Activated CD4-positive, alpha-beta T cell treated with anti-CD3 and anti-CD28 coated beads for 48 hours (primary cell): ENCODE measurements around the gene EXOC6B.

ENCODE experiments used
- DNase-seq: peaks from one replicate; pipeline ENCODE4 v3.0.0-alpha.2; 2020

Gene EXOC6B

DNA sequence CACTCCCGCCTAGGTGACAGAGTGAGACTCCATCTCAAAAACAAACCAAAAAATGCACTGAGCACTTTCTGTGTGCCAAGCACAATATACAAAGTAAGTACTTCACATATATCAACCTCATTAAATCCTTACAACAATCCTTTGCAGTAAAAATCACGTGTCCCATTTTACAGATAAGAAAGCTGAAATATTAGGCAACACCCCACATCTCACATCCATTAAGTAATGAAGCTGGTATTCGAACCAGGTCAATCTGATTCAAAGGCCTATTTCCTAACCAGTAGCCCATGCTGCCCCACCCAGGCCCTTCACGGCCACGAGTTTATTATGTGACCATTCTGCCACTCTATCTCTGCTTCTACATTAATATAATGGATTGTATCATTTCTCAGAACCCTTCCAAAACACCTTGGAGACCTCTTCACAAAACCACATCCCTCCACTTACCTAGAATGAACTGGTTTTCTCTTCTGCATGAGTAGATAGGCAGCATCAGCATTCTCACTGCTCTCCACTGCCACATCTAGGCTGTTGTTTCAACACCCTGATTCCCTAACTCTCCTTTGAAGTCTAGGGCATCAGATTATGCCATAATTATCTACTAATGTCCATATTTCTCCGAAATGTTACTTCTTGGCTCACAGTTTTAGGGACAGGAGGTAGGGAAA, 3.1 kb upstream of the EXOC6B start:
- no peak for DNase-seq

DNA sequence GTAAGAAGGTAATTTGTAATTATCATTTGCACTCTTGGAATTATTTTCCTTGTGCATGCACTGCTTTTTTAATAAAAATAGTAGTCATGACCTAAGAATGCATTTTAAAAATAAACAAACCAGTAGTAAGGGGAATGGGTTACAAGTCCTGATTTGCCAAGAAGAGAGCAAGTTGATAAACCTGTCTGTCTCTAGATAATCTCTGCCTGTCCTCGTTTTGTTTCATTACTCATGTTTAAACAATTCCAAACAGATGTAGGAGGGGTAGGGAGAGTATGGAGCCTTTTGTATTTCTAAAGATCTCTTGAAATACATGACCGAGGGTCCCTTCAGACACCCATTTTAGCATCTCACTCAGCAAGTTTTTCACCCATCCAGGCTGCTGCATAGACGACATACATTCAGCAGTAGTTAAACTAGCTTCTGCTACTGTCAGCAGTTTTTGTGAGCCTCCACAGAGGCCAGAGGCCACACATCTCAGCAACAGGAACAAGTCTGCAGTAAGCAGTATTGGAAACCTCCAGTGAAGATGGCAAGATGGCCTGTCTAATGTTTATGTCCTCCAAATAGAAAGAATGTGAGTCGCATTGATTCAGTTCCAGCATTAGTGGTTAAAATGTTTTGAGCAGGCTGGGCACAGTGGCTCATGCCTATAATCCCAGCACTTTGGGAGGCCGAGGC, 2.3 kb upstream of the EXOC6B start:
- no peak for DNase-seq

DNA sequence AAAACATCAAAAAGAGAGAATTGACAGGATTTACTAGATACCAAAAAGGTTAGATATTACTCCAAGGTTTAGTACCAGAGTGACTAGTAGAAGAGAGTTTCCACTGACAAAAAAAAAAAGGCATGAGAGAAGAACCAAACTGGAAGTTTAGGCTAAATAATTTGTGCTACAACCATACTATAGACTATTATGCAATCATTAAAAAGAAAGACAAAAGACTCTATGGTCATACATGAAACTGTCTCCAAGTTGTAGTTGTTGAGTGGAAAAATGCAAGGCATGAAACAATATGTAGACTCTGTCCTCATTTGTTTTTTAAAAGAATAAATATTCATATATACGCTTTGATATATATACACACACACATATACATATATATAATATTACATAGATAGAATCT, 1.7 kb upstream of the EXOC6B start:
- no peak for DNase-seq

DNA sequence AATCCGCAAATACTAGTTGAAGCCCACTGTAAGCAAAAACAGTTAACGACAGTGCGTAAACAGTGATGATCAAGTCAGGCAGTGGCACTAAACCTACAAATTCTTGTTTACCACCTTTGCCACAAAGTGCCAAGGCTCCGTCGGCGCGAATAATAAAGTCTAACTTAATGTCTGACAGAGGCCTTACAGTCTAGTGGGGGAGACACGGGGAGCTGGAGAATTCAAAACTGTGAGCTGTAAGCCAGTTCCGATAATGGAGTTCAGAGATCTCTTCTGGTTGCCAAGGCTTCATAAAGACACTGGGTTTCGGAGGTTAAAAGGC, 284 bp upstream of the EXOC6B start:
- no peak for DNase-seq

DNA sequence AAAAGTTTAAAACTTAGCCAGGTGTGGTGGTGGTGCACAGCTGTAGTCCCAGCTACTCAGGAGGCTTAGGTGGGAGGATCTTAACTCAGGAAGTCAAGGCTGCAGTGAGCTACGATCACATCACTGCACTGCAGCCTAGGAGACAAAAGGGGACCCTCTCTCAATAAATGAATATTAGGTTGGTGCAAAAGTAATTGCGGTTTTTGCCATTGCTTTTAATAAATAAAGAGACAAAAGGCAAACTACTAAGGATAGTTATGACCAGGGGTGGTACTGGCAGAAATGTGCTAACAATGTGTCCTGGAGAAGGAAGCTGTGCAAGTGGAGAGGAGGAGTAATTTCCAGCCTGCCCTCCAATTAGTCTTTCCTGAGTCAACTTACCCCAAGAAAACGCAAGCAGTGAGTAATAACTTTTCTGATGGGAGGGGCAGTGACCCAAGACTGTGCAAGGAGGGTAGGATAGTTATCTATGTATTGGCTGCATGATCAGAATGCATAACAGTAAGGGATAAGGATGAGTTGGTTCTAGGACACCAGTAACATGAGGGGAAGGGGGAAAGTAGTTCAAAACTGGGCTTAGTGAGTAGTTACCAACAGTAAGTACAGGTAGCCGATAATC, 1.5 kb downstream of the EXOC6B start:
- DNase-seq = peak; percentile 14

DNA sequence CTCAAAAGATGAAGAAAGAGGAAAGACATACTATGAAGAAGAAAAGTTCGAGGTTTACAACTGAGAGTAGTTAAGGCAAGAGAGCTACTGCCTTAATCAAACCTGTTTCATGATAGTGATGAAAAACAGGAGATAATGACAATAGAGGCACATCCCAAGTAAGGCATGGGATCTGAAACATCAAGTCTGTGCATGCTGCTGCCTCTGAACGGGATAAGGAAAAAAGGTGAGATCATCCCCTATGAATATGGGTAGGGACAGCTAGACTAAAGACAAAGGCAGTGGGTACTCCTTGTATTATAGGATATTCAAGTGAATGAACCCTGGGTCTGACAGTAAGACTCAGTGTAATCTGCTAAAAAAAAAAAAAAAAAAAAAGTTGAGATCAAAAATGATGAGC, 3.0 kb downstream of the EXOC6B start:
- DNase-seq = no peak

DNA sequence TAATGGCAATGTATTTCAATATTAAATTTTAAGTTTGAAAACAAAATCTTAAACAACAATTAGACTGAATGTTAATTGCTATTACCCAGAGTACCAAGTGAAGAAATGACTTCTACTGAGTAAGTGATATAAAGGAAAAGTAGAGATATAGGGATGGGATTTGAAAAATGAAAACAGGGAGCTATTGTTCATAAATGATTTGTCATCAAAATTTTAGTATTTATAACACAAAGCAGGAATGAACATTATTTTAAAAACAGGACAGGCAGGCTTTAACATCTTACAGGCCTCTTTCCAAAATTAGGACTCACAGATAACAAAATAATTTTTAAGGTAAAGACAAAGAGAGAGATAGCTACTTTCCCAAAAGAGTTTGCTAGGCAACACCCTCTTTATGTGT, 3.9 kb downstream of the EXOC6B start:
- DNase-seq = no peak

DNA sequence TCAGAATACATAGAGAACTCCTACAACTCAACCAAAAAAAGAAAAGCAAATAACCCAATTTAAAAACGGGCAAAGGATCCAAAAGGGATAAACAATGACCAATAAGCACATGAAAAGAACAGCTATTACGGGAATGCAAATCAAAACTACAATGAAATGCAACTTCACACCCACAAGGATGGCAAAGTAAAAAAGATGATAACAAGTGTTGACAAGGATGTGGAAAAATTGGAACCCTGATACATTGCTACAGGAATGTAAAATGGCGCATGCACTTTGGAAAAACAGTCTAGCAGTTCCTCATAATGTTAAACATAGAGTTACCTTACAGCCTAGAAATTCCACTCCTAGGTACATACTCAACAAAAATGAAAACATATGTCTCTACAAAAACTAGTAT, 4.7 kb downstream of the EXOC6B start:
- DNase-seq = no peak

DNA sequence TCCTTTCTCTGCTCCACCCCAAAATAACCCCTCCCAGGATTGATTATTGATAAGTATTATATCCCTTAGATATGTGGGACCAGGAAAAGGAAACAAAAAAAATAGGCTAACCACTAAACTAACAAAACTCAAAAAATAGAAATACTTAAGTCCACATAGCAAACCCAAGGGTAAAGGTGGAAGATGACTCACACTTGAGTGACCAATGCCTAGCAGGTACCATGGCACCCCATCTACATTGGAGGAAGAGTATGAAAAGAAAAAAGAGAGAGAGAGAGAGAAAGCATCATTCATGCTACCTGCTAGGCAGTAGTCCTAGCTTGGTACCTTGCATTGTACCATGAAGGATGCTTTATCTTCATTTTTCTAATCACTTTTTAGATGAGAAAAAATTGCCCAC, 6.3 kb downstream of the EXOC6B start:
- DNase-seq = no peak

DNA sequence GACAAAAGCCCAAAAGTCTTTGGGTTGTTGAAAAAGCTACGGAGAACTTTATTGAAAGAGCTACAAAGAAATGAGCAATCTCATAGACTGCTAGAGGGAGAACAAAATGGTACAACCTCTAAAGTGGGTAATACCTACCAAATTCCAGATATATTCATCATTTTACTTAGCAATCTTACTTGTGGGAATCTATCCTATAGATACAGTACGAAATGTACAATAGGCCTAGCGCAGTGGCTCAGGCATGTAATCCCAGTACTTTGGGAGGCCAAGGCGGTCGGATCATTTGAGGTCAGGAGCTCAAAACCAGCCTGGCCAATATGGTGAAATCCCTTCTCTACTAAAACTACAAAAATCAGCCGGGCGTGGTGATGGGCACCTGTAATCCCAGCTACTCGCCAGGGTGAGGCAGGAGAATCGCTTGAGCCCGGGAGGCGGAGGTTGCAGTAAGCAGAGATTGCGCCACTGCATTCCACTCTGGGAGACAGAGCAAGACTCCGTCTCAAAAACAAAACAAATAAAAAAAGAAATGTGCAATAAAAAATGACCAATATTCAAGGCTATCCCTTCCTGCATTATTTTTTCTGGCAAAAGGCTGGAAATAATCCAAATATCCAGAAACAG, 10.1 kb downstream of the EXOC6B start:
- no peak for DNase-seq

DNA sequence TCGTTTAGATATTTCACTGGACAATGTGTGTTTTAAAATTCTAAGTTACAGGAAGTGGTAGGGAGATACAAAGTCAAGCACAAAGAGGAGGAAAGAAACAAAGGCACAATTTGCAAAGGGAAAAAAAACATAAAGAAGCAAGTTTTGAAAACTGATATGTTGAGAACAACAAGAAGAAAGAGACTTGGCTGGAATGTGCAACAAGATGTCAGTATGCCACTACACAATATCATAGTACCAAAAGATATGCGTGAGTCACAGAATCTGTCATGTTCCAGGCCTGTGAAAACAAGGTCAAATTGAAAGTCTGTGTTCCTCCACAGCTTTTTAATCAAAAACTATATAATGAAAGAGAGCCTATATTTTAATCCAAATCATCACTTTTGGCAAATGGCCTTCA, 12.0 kb downstream of the EXOC6B start:
- no peak for DNase-seq

DNA sequence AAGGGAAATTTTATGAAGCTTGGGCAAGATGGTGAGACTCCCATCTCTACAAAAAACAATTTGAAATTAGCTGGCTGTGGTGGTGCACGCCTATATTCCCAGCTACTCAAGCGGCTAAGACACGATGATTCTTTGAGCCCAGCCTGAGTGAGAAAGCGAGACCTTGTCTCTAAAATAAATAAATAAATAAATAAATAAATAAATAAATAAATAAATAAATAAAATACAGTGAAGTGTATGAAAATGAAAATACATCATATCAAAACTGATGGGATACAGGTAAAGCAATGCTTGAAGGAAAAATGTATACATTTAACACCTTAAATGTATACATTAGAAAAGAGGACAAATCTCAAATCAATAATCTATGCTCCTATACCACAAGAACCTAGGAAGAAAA, 15.7 kb downstream of the EXOC6B start:
- no peak for DNase-seq

DNA sequence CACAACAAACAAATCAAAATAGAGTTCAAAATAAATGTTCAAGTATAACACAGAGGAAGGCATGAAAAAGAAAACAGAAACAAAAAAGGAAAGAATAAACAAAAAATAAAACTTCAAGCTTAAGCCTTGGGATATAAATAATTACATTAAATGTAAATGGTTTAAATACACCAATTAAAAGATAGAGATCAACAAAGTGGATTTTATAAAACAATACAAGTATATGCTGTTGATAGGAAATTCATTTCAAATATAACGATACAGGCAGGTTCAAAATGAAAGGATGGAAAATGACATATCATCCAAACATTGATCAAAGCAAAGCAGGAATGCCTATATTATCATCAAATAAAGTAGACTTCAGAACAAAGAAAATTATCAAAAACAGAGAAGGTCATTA, 16.7 kb downstream of the EXOC6B start:
- DNase-seq = no peak

DNA sequence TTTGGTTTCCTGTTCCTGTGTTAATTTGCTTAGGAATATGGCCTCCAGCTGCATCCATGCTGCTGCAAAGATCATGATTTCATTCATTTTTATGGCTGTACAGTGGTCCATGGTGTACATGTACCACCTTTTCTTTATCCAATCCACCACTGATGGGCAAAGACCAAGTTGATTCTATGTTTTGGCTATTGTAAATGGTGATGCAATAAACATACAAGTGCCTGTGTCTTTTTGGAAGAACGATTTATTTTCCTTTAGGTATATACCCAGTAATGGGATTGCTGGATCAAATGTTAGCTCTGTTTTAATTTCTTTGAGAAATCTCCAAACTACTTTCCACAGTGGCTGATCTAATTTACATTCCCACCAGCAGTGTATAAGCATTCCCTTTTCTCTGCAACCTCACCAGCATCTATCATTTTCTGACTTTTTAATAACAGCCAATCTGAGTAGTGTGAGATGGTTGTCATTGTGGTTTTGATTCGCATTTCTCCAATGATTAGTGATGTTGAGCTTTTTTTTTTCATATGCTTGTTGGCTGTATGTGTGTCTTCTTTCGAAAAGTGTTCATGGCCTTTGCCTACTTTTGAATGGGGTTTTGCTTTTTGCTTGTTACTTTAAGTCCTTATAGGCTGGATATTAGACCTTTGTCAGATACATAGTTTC, 19.4 kb downstream of the EXOC6B start:
- DNase-seq = no peak

DNA sequence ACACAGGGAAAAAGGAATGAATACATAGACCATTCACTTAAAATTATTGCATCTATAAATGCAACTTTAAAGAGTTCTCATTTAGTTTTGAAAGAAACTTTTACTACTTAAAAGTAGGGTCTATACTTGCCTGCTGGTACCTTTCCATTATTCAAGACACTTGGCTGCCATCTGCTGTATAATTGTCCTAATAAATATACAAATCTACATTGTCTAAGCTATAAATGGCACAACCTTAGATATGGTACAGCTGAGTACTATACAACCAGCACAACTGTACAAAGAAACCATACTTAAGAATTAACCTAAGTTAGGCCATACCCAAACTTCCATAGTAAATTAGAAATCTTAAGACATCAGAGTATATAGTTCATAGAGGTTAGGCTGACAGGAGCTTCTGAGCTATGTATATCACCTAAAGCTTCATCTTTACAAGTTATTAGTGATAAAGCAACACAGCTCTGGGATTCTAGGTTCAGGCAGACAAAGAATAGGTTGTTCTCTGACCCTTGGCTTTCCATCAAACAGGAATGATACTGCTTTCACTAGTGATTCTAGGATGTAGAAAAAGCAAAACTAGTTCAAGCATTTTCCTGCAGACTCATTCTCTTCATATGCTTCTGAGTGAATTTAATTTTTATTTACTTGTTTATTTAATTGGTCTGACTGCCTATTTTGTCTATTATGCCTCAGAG, 22.1 kb downstream of the EXOC6B start:
- no peak for DNase-seq

DNA sequence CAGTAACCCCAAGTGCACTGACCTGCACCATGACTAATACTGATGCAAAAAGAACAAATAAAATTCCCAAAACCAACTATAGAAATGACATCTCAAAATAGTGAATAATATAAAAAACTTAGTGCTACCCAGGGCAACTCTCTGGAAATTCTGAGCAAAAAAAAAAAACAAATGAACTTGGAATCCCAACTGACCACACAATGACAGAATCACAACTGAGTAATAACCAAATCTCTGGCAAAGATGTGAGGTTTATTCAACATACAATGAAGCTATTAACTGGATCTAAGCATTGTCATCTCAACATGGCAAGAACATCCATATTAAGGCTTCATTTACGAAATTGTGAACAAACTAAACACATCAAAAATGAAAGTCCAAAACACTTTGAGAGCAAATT, 22.7 kb downstream of the EXOC6B start:
- DNase-seq = no peak

DNA sequence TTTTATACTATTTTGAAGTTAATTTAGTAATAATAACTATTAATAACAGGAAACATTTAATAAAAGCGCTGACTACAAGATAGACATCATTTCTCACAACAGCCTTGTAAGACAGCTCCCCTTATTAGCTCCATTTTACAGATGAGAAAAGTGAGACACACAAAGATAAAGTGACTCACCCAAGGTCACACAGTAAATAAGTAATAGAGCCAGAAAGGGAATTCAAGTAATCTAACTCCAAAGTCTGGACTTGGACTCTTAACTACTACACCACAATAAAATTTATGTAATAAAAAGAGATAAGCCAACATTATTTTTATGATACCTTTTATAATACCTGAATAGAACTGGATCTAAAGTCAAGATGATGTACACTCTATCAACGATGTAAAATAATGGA, 25.3 kb downstream of the EXOC6B start:
- no peak for DNase-seq

DNA sequence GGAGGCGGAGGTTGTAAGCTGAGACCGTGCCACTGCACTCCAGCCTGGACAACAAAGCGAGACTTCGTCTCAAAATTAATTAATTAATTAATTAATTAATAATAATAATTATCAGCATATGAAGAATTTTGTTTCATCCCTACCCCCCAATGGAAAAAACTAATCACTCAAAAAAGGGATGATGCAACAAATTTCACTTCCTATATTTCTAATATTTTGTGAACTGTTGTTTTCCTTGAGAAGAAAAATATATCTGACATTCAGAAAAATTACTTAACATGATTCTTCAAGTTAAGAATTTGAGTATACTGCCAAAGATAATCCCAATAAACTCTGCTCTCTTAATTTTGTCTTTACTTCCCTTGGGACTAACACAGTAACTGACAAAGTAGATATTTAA, 28.1 kb downstream of the EXOC6B start:
- DNase-seq = no peak

DNA sequence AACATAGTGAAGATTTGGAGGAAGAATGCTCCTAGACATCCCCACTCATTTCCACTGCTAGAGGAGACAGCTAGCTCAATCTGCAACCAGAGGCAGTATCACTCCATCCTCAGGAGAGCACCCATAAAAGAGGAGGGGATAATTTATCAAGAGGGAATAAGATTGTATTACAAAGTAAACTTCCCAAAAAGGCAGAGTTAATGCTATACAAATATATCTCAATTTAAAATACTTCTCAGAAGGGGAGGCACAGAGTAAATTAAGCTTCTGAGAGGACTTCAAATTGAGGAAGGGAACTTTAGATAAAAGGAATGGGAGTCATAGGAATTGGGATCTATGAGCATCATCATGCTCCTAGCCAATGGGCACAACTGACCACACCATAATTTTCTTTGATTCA, 29.1 kb downstream of the EXOC6B start:
- no peak for DNase-seq

DNA sequence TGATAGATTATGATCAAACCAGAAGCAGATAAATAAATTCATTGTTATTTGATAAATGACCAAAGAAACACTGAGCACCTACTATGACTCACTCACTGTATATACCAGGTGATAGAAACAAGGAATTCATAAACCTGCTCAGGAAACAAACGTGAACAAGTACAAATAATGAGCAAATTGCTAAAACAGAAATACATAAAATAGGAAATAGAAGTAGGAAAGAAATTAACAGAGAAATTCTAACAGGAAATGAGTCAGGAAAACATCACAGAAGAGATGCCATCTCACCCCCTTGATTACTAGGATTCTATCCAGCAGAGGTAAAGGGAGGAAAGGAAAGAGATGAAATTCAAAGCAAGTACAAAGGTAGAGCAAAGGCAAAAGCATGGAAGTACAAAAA, 31.3 kb downstream of the EXOC6B start:
- no peak for DNase-seq

DNA sequence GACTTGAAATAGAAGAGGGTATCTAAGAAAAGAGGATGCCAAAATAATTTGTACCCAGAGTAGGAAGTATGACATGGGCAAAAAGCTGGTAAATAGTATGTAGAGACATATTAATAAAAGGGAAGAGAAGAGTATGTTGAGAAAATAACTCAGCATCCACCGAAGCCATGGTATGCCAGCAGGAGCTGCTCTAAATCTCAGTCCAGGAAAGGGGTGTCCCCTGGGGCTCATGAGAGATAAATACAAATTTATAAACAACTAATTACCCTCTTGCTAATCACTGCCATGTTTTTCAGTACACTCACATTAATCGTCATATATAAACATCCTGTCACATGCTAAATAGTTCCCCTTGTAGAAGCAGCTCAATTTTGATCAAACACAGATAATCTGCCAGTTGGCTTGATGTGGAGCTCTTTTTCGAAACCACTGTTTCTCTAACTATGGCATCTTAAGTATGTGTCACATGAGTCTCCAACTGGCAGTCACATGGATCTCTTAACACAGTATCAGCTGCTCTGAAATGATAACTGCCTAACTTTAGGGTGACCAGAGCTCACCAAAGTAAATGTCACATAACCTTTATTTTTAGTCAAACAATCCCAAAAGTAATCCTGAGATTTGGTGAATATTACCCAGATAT, 31.9 kb downstream of the EXOC6B start:
- no peak for DNase-seq

DNA sequence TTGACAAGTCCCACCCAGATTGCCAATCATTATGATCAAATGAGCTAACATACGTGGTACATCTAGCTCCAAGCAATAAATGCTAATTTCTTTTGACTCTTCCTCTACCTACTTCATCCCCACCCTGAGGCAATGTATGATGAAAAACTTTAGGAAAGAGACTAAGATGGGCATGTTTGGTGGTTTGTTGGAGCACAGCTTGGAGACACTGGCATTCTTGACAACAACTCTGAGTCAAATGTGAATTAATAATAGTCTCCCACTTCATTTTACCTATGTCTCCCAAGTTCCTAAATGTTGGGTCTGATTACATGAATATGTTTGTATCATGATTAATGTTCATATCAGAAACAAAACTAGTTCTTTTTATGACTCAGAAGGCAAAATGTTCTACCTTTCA, 36.6 kb downstream of the EXOC6B start:
- DNase-seq = no peak

DNA sequence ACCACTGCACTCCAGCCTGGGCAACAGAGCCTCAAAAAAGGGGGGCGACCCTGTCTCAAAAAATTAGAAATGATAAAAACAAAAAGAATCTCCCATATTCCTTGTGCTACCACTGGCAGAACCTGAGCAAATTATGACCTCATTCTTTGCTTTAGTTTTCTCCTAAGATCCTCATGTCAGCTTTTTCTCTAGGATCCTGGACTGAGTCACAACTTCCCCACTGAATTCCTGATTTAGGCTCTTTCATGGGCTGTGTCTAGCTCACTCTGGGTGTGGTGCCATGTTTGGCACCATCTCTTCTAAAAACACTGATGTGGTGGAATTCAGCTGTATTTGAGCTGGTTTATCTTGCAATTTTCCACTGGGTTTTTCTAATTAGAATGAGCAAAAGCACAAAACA, 37.1 kb downstream of the EXOC6B start:
- no peak for DNase-seq
